K562 (cell line): Measurements from ENCODE around the gene TEX54. TPM values are rescaled to one million over a fixed set of nuclear protein-coding genes. Genes with fewer than 3 reads are reported as not detected.

Source experiments
- ARID1B ChIP-seq: fragments of 450-650 bp; IDR thresholded peaks from 2 replicates; pipeline ENCODE4 v1.6.1; 2016; ENCODE audit warnings: antibody characterized with exemption, mild to moderate bottlenecking, inconsistent platforms
- CLOCK ChIP-seq: fragments of 250-450 bp; sonication (Bioruptor Pico); IDR thresholded peaks from 2 replicates; pipeline ENCODE4 v1.4.0; 2020; ENCODE audit warnings: mild to moderate bottlenecking, moderate library complexity, borderline replicate concordance
- JUN ChIP-seq, 2 experiments: sonication (generic) in 1 of 2; formaldehyde crosslinking in 1 of 2; IDR thresholded peaks; 2 replicates each; pipeline versions ENCODE4 v1.6.1 to v1.8.0; 2012 to 2022; ENCODE audit warnings: borderline replicate concordance in 2 of 2, mild to moderate bottlenecking in 2 of 2, improper control_type of control experiment in 1 of 2, low read depth in 1 of 2, low read length in 1 of 2, missing genetic modification reagents in 1 of 2
- KDM4B ChIP-seq, 2 experiments: fragments of 450-650 bp in 1 of 2; sonication (generic) in 1 of 2; IDR thresholded peaks; 2 replicates each; pipeline ENCODE4 v1.6.1; 2016 to 2017; ENCODE audit warnings: borderline replicate concordance in 2 of 2, antibody characterized with exemption in 1 of 2, low read depth in 1 of 2, mild to moderate bottlenecking in 1 of 2
- MTA1 ChIP-seq: fragments of 450-650 bp; IDR thresholded peaks from 2 replicates; pipeline ENCODE4 v1.6.1; 2017; ENCODE audit warnings: borderline replicate concordance
- NELFE ChIP-seq: IDR thresholded peaks from 2 replicates; pipeline ENCODE4 v1.6.1; 2011; ENCODE audit warnings: mild to moderate bottlenecking; ENCODE audit not compliant: insufficient read depth, insufficient read length
- NFXL1 ChIP-seq: fragments of 450-650 bp; formaldehyde crosslinking; IDR thresholded peaks from 2 replicates; pipeline ENCODE4 v1.4.0; 2021; ENCODE audit warnings: mild to moderate bottlenecking
- POLR2H ChIP-seq: IDR thresholded peaks from 2 replicates; pipeline ENCODE4 v1.6.1; 2016; ENCODE audit warnings: missing genetic modification characterization, low read depth, mild to moderate bottlenecking, control low read depth, missing compliant biosample characterization, moderate library complexity
- RAD21 ChIP-seq, 2 experiments: fragments of 250-450 bp in 1 of 2; fragments of 450-650 bp in 1 of 2; sonication (Bioruptor Pico) in 1 of 2; formaldehyde crosslinking in 1 of 2; IDR thresholded peaks in 1 of 2; conservative IDR thresholded peaks in 1 of 2; 2 replicates each; pipeline versions ENCODE4 v1.4.0 to v1.8.0; 2020 to 2022; ENCODE audit warnings: mild to moderate bottlenecking in 2 of 2, moderate library complexity in 1 of 2
- SAP30 ChIP-seq: fragments of 200-600 bp; sonication (generic); IDR thresholded peaks from 2 replicates; pipeline ENCODE4 v1.6.1; 2012; ENCODE audit warnings: borderline replicate concordance, low read depth, mild to moderate bottlenecking, moderate library complexity, low read length, control low read depth, inconsistent platforms; ENCODE audit not compliant: insufficient read depth, poor library complexity, severe bottlenecking
- TOE1 ChIP-seq, 2 experiments: fragments of 450-650 bp in 1 of 2; sonication (generic) in 1 of 2; formaldehyde crosslinking in 1 of 2; IDR thresholded peaks; 2 replicates each; pipeline versions ENCODE4 v1.7.1 to v1.8.0; 2016 to 2022; ENCODE audit warnings: borderline replicate concordance in 2 of 2, mild to moderate bottlenecking in 2 of 2, antibody characterized with exemption in 1 of 2, inconsistent platforms in 1 of 2, low read depth in 1 of 2, missing genetic modification reagents in 1 of 2, moderate library complexity in 1 of 2
- ZNF717 ChIP-seq: fragments of 250-450 bp; sonication (Bioruptor Pico); IDR thresholded peaks from 2 replicates; pipeline ENCODE4 v1.5.0; 2021
- polyA plus RNA-seq, 8 experiments: library from polyadenylated mRNA; depleted of rRNA in 4 of 8; stranded (reverse) in 5 of 8; unstranded in 3 of 8; fragments of >200 nt; fragmentation: Nextera tagmentation in 2 of 8; fragmentation: Illumina TruSeq in 1 of 8; extraction: Ambion mirVana in 2 of 8; extraction: Trizol in 1 of 8; gene quantifications; 2 replicates each; pipeline versions ENCODE4 v1.2.1 to v1.2.3, GENCODE V29; 2011 to 2014; ENCODE audit warnings: inconsistent platforms in 1 of 8, missing spikeins in 1 of 8
- total RNA-seq, 7 experiments: library from RNA; depleted of rRNA in 6 of 7; stranded (reverse); fragments of >200 nt in 6 of 7; fragmentation: Illumina TruSeq in 2 of 7; extraction: Trizol in 2 of 7; gene quantifications; 2 replicates each; pipeline versions ENCODE4 v1.2.1 to v1.2.3, GENCODE V29; 2011 to 2021; ENCODE audit warnings: low replicate concordance in 1 of 7
- TF ChIP-seq, protein P1 (sequence below): fragments of 450-650 bp; formaldehyde crosslinking; IDR thresholded peaks from 2 replicates; pipeline ENCODE4 v1.4.0; 2020; ENCODE audit warnings: mild to moderate bottlenecking, moderate library complexity
- TF ChIP-seq, protein P2 (sequence below): fragments of 450-650 bp; IDR thresholded peaks from 2 replicates; pipeline ENCODE4 v1.6.1; 2016; ENCODE audit warnings: borderline replicate concordance
- TF ChIP-seq, protein P3 (sequence below): fragments of 450-650 bp; formaldehyde crosslinking; IDR thresholded peaks from 2 replicates; pipeline ENCODE4 v1.4.0; 2022; ENCODE audit warnings: missing genetic modification characterization

Gene TEX54
- total and polyA plus RNA-seq, 9 of the 15 experiments (the other 6 are each of a cell fraction or from before 2014, with no cell fraction given), result not detected

DNA sequence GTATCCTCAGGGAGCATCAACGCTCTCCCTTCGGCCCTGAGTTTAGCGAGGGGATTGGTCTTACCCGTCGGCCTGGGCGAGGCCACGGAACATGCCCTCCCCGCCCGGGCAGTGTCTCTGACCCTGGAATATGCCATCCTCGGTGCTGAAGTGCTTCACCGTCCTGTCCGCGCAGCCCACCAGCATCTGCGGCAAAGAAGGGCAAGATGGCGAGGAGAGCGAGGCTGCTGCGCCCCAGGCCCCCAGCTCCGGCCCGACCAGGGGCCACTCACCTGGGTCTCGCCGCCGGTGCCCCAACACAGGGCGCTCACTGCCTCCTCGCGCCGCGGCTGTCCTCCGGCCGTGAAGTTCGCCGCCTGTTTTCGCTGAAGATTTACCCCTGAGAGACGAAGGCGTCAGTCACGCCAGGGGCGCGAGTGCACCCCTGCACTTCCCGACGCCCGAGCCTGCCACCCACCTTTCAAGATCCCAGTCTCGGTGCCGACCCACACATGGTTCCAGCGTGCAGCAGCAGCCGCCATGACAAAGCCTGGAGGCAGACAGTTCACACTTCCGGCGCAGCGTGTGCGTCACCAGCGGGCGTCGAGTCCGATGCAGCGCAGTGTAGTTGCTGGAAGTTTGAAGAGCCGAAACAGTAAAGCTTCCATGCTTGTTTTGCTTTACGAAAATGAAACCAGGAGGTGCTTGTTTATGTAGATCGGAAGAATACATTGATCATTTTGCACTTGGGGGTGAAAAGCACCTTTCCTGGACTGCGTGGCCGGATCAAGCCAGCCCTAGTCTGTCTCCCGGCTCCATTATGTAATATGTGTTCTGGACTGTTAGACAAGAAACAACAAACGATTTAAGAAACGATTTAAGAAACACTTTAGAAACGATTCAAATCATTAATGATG is 6.7 kb upstream of the TEX54 start, which contains the start of gene WDR74 (continued):
- no peak for TF ChIP-seq CLOCK (CRISPR knock-in tag)
- peak; percentile 99 for TF ChIP-seq MTA1
- TF ChIP-seq ZNF717 (CRISPR knock-in tag), result no peak
- TF ChIP-seq, protein P1, sequence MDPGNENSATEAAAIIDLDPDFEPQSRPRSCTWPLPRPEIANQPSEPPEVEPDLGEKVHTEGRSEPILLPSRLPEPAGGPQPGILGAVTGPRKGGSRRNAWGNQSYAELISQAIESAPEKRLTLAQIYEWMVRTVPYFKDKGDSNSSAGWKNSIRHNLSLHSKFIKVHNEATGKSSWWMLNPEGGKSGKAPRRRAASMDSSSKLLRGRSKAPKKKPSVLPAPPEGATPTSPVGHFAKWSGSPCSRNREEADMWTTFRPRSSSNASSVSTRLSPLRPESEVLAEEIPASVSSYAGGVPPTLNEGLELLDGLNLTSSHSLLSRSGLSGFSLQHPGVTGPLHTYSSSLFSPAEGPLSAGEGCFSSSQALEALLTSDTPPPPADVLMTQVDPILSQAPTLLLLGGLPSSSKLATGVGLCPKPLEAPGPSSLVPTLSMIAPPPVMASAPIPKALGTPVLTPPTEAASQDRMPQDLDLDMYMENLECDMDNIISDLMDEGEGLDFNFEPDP (CRISPR knock-in tag), result peak; percentile 59; the same call in 1 of the 2 replicates
- TF ChIP-seq, protein P2, sequence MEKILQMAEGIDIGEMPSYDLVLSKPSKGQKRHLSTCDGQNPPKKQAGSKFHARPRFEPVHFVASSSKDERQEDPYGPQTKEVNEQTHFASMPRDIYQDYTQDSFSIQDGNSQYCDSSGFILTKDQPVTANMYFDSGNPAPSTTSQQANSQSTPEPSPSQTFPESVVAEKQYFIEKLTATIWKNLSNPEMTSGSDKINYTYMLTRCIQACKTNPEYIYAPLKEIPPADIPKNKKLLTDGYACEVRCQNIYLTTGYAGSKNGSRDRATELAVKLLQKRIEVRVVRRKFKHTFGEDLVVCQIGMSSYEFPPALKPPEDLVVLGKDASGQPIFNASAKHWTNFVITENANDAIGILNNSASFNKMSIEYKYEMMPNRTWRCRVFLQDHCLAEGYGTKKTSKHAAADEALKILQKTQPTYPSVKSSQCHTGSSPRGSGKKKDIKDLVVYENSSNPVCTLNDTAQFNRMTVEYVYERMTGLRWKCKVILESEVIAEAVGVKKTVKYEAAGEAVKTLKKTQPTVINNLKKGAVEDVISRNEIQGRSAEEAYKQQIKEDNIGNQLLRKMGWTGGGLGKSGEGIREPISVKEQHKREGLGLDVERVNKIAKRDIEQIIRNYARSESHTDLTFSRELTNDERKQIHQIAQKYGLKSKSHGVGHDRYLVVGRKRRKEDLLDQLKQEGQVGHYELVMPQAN, result peak; percentile 100
- no peak for TF ChIP-seq ARID1B
- TF ChIP-seq JUN (IDR thresholded peaks at IDR 0.05; ENCODE audit: borderline replicate concordance, low read depth, low read length), result peak; percentile 92; the same call in 1 of the 2 replicates
- TF ChIP-seq JUN (CRISPR knock-in tag; IDR thresholded peaks at IDR 0.05; ENCODE audit: borderline replicate concordance), result peak; percentile 82
- peak; percentile 4; the same call in 1 of the 2 replicates for TF ChIP-seq POLR2H (tag)
- TF ChIP-seq, protein P3, sequence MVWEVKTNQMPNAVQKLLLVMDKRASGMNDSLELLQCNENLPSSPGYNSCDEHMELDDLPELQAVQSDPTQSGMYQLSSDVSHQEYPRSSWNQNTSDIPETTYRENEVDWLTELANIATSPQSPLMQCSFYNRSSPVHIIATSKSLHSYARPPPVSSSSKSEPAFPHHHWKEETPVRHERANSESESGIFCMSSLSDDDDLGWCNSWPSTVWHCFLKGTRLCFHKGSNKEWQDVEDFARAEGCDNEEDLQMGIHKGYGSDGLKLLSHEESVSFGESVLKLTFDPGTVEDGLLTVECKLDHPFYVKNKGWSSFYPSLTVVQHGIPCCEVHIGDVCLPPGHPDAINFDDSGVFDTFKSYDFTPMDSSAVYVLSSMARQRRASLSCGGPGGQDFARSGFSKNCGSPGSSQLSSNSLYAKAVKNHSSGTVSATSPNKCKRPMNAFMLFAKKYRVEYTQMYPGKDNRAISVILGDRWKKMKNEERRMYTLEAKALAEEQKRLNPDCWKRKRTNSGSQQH (CRISPR knock-in tag), result no peak
- TF ChIP-seq SAP30, result peak; percentile 100
- 0 out of 4 replicates have a peak, but pooled peaks of 1 of the 2 experiments have one; percentile 10 for TF ChIP-seq RAD21 (CRISPR knock-in tag; conservative IDR thresholded peaks at IDR 0.05 in 1 of 2, IDR thresholded peaks at IDR 0.05 in 1 of 2)
- no peak for TF ChIP-seq NELFE
- no peak for TF ChIP-seq NFXL1
- TF ChIP-seq TOE1 (IDR thresholded peaks at IDR 0.05; ENCODE audit: borderline replicate concordance), result peak; percentile 36; the same call in 1 of the 2 replicates
- TF ChIP-seq TOE1 (CRISPR knock-in tag; IDR thresholded peaks at IDR 0.05; ENCODE audit: borderline replicate concordance, low read depth), result no peak
- peak in 1 of 2 experiments; percentile 72; a peak in 1 of 4 replicates for TF ChIP-seq KDM4B (IDR thresholded peaks at IDR 0.05; ENCODE audit: borderline replicate concordance in 2 of 2, low read depth in 1 of 2)
